ENCODE data around the gene DUSP1.

The DUSP1 gene

DNA sequence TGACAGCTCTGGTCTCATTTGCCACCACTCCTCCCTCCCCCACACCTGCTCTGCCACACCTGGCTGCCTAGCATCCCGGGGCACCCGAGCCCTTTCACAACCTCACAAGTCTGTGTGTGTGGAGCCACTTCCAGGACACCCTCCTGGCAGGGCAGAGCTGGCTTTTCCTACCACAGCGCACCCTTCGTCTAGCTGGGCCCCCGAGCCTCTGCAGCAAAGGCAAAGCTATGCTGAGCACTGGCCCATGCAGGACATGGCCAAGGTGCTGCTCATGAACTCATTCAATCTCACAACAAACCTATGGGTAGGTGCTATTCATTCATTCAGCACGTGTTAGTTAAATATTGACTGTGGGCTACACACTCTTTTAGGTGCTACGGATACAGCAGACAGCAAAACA lies 43.4 kb downstream of the DUSP1 start:
- DNase-seq (ENCODE audit: extremely low read depth in 1 of 2, low read depth in 1 of 2): no peak

DNA sequence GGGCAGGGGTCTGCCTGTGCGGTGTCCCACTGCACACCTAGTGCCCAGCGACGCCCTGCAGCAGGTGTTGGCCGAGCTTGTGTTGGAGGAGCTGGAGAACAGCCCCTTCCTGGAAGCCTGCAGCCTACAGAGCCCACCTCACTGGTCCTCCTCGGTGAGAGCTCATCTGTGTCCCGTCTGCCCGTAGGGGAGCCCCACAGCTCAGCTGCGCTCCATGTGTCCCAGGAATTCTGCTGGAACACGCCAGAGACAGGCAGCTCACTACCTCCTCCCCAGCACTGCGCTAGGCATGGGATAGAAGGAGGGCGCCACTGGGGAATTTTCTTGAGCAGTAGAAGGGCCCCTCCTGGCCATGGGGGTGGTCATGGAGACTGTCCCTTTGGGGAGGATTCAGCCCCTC lies 44.0 kb downstream of the DUSP1 start:
- no peak for DNase-seq (ENCODE audit: extremely low read depth in 1 of 2, low read depth in 1 of 2)

DNA sequence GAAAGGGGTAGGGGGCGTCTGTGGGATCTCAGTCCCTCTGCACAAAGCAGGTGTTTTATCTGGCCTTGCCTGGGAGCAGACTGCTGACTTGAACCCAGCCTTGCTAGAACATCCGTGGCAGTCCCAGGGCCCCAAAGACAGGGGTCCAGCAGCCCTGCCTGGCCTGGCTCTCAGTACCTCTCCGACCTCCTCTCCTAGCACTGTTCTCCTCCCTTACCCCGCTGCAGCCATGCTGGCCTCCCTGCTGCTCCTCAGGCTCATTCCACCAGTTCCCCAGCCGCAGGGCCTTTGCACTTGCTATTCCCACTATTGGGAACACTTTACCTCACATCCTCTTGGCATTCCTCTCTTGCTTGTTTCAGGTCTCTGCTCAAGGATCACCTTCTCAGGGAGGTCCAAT lies 45.2 kb downstream of the DUSP1 start:
- DNase-seq (ENCODE audit: extremely low read depth in 1 of 2, low read depth in 1 of 2): no peak

DNA sequence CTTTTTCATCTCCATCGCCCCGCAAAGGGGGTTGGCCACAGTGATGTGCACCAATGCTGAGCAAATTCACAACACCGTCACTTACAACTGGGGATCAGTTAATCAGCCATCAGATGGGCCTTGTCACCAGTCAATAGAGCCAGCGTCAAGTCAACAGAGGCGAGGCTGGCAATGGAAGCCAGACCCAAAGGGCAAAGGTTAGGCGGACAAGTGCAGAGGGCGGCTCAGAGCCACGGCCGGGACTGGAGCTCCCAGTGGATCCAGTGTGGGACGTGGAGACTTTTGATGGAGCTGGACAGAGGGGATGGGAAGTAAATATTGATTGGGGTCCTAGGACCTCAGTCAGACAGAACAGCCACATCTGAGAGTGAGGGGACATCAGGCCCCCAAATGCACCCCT lies 45.7 kb downstream of the DUSP1 start:
- no peak for DNase-seq (ENCODE audit: extremely low read depth in 1 of 2, low read depth in 1 of 2)

DNA sequence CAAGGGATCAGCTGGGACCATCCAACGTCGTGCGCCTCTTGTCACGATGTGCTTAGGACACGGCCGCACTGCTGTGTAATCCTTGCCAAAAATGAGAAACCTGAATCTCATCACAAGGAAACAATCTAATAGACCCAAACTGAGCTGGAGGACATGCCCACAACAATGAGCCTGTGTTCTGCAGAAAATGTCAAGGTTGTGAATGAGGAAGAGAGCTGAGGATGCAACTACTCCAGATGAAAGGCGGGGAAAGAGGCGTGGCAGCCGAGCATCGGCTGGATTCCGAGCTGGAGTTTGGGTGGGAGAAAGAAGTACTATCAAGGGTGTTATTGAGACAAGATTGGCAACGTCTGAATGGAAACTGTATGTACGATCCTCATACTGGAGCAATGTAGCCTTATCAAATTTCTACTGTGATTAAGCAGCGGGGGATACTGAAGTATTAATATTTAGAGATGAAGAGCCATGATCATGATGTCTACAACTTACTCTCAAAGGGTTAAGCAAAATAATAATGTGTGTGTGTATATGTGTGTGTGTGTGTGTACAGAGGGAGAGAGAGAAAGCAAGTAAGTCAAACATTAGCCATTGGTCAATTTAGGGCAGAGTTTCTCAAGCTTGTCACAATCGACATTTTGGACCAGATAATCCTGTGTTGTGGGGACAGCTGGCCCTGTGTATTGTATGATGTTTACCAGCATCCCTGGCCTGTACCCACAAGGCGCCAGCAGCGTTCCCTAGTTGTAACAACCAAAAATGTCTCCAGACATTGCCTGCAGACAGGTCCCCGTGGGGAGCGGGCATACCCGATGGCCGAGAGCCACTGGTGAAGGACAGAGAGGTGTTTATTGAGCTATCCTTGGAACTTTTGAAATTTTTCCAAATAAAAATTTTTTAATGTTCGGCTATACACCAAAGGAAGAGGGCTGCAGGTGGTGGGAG lies 46.5 kb downstream of the DUSP1 start:
- DNase-seq (ENCODE audit: extremely low read depth in 1 of 2, low read depth in 1 of 2): no peak

DNA sequence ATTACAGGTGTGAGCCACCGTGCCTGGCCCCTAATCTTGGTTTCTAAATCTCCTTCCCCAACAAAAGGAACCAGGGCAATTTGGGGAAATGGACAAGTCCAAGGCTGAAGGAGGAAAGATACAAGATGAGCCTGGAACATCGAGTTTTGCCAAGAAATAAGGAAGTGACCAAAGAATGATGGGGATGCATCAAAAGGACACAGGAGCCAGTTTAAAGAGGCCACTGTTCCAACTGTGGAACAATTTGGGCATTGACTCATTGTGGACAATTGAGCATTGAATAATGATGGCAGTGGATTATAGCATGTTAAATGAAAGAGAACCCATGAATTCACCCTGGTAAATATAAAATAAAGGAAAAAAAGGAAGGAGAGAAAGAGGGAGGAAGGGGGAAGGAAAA lies 47.5 kb downstream of the DUSP1 start:
- DNase-seq (ENCODE audit: extremely low read depth in 1 of 2, low read depth in 1 of 2): no peak

DNA sequence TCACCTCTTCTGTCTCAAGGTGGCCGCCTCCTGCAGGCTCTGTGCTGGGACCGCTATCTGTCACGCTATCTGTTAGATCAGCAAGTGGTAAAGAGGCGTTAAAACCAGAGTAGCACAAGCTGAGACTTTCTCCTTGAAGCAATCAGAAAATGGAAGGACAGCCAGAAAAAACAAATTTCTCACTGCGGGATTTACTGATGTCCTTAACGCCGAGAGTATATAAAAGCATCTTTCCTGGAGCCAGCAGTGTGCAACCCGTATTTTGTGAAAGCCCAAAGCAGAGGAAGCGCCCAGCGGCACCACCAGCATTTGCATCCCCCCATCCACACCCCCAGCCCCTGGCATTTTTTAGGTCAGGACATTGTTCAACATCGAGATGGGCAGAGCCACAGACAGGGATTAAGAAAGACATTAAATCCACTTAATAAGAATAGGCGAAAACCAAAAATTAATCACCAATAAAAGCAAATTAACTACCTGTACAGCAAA lies 48.6 kb downstream of the DUSP1 start:
- no peak for DNase-seq (ENCODE audit: extremely low read depth in 1 of 2, low read depth in 1 of 2)

DNA sequence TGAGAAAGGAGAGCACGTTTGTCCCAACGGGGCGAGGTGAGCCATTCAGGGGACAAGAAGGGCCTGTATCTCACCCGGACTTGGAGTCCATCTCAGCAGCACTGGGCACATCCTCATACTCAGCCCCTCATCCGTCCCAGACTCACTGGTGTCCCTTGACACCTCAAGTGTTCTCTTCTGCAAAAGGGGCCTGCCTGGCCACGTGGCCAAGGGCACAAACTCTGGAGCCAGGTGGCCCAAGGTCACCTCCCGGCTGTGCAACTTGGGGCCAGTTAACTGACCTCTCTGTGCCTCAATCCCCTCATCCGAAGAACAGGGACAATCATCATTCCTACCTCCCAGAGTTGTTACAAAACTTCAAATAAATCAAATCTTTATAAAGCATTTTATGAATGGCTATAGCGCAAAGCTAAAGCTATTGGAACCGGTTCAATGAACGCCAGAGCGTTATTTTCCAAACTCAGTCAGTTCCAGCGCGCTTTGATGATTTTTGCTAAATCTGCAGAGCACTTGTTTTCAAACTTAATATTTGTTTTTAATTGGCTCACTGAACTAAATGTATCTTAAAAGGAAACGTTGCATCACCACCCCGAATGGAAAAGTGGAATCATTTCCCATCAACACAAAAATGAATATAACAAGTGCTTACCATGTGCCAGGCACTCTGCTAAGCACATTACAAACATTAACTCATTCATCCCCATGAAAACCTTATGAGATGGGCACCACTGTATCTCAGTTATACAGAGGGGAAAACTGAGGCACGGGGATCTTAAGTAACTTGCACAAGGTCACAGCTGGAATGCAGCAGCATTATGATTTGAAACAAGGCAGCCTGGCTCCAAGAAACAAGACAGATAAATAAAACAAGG lies 49.3 kb downstream of the DUSP1 start:
- no peak for DNase-seq (ENCODE audit: extremely low read depth in 1 of 2, low read depth in 1 of 2)

DNA sequence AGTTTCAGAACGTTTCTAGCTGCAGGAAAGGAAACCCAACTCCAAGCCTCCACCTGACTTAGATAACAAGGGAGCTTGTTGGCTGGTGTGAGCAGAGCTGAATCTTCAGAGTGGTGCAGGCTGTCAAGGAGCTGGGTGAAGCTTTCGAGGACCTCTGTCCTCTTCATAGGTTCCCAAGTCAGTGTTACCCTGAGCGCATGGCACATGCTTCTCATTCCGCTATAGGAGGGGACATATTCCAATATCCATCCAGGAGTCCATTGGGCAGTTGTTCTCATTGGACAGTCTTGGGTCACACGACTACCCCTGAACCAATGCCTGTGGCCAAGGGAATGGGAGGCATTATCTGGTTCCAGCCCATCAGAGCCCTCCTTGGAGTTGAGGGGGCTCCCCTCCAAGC lies 50.3 kb downstream of the DUSP1 start:
- no peak for DNase-seq (ENCODE audit: extremely low read depth in 1 of 2, low read depth in 1 of 2)

DNA sequence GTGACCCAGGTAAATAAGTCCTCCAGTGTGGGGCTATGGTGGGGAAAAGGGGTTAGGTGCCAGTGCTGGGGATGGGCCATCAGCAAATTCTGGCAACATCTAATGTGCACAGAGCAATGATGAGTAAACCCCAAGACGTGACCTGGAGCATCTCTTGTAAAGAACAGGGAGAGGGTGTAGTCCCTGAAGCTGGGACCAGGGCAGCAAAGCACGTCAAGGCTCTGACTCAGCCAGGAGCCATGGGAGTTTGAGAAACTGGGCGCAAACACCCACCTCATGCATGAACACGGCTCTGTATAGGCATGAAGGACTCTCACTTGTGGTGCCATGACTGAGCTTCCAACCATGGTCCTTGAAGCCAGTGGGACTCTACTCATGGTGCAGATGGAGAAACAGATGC lies 51.8 kb downstream of the DUSP1 start:
- no peak for DNase-seq (ENCODE audit: extremely low read depth in 1 of 2, low read depth in 1 of 2)

DNA sequence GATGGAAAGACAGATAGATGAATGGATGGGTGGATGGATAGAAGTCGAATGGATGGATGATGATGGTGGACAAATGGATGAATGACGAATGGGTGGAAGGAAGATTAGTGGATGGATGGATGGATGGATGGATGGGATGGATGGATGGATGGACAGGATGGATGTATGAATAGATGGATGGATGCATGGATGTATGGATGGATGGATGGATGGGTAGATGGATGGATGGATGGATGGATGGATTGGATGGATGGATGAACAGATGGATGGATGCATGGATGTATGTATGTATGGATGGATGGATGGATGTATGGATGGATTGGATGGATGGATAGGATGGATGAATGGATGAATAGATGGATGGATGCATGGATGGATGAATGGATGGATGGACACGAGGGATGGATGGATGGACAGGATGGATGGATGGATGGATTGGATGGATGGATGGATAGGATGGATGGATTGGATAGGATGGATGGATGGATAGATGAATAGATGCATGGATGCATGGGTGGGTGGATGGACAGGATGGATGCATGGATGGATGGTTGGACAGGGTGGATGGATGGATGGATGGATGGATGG lies 52.4 kb downstream of the DUSP1 start:
- no peak for DNase-seq (ENCODE audit: extremely low read depth in 1 of 2, low read depth in 1 of 2)
